Gastroesophageal sphincter (tissue), 3 donors: Measurements from ENCODE around the gene PRKCZ.

Experiments
- CTCF ChIP-seq, 4 experiments: fragments of 200-600 bp in 2 of 4; fragments of 450-650 bp in 2 of 4; sonication (generic) in 1 of 4; IDR thresholded peaks; one replicate each; pipeline ENCODE4 v1.5.1; 2017 to 2019; ENCODE audit warnings: antibody characterized with exemption in 4 of 4, mild to moderate bottlenecking in 2 of 4, moderate library complexity in 2 of 4
- EP300 ChIP-seq: sonication (generic); formaldehyde crosslinking; IDR thresholded peaks from one replicate; pipeline ENCODE4 v1.6.1; 2017; ENCODE audit warnings: antibody characterized with exemption, mild to moderate bottlenecking
- POLR2A ChIP-seq, 2 donors: fragments of 450-650 bp; IDR thresholded peaks; one replicate each; pipeline ENCODE4 v1.6.1; 2017; ENCODE audit warnings: antibody characterized with exemption in 2 of 2, mild to moderate bottlenecking in 2 of 2, moderate library complexity in 1 of 2
- POLR2AphosphoS5 ChIP-seq: sonication (generic); formaldehyde crosslinking; IDR thresholded peaks from one replicate; pipeline ENCODE4 v1.6.1; 2017; ENCODE audit warnings: antibody characterized with exemption

- TF ChIP-seq POLR2AphosphoS5, result no peak
- TF ChIP-seq CTCF (IDR thresholded peaks at IDR 0.05), result no peak
- no peak for TF ChIP-seq EP300
- TF ChIP-seq POLR2A (IDR thresholded peaks at IDR 0.05), result no peak
Measured at GRCh38 chr1:2143814-2144500, 93.7 kb downstream of the PRKCZ start.
